Kidney capillary endothelial cell (primary cell): ENCODE measurements around the gene GRM8.

Experiments used
- DNase-seq: peaks from one replicate; pipeline ENCODE4 v3.0.0-alpha.2; 2018; ENCODE audit warnings: low spot score

Gene GRM8

DNA sequence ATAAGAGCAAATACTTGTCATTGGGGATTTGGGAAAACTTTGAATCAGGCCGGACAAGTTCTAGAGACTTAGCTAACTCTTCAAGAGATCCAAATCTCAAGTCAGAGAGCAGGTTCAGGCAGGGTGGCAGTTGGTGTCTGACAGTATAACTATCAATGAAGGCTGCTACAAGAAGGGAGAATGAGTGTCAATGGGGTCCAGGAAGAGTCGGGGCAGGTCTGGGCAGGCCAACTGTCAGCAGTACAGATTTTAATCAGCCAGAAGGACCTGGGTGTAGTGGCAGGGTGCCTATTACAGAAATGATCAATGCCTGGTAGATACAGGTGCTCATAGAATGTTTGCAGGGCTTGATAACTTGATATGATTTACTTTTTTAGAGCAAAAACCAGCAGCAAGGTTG, 751.1 kb downstream of the GRM8 start:
- no peak for DNase-seq

DNA sequence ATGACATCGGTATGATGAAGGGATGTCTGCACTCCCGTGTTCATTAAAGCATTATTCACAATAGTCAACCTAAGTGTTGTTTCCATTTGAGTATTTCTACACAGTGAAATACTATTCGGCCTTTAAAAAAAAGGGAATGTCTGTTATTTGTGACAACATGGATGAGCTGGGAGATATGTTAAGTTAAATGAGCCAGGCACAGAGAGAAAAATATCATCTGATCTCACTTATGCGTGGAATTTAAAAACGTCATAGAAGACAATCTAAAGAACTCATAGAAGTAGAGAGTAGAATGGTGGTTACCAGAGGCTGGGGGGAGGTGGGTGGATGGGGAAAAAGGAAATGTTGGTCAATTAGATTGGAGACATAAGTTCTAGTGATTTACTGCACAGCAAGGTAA, 753.3 kb downstream of the GRM8 start:
- DNase-seq = no peak

DNA sequence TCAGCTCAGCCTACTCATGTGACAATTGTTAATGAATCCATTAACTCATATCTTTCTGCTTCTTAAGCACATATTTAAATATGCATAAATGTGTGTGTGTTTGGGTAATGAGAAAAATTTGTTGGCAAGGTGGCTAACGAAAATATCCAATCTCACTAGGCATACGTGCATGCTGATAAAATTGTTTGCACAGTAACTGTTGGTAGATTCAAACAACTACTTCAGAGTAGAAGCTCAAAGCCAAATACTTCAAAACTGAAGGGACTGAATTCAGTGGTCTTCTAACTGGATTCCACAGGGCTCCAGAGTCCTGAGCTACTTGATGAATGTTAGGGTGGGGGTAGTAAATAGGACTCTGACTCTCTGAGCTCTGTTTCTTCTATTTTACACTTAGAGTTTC, 757.0 kb downstream of the GRM8 start:
- no peak for DNase-seq

DNA sequence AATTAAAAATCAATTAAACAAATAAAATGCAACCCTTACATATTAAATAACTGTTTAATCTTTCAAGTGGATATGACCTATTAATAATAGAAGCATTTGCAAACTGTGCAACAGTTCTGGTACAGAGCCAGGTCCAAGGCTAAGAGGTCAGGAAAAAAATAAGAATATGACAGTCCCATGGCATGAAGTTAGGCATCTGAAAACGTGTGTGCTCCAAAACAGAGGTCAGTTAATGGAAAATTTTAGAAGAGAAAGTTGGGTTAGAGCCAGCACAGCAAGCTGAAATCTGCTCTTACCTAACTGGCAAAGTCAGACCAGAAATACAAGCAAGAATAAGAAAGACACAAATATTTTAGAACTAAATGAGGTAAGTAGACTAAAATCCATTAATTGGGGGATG, 757.7 kb downstream of the GRM8 start:
- DNase-seq = no peak

DNA sequence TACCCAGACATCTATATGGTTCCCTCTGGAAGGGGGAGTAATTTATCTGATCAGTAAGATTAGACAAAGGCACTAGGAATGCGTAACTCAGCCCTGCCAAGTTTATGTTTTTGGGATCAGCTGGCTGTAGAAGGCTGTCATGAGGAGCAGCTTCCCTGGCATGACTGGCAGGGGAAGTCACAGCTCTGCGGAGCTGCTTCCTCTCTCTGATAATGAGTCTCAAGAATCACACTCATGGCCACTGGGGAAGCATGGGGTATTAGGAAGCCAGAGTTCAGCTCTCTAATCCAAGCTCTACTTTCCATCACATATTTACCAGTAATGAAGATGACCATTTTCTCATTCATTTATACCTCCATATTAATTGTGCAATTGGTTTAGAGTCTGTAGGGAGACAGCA, 758.9 kb downstream of the GRM8 start:
- DNase-seq = no peak

DNA sequence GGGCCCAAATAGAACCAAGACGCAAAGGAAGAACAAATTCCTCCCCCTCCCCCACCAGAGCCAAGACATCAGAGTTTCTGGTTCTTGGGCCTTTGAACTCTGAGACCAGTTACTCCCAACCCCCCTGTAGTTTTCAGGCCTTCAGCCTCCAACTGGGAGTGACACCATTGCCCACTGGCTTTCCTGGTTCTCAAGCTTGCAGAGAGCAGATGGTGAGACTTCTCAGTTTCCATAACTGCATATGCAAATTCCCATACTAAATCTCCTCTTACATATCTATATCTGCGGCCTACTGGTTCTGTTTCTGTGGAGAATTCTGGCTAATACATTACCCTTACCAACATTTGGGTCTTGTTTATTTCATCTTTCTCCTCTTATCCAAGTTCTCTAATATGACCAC, 762.9 kb downstream of the GRM8 start:
- no peak for DNase-seq

DNA sequence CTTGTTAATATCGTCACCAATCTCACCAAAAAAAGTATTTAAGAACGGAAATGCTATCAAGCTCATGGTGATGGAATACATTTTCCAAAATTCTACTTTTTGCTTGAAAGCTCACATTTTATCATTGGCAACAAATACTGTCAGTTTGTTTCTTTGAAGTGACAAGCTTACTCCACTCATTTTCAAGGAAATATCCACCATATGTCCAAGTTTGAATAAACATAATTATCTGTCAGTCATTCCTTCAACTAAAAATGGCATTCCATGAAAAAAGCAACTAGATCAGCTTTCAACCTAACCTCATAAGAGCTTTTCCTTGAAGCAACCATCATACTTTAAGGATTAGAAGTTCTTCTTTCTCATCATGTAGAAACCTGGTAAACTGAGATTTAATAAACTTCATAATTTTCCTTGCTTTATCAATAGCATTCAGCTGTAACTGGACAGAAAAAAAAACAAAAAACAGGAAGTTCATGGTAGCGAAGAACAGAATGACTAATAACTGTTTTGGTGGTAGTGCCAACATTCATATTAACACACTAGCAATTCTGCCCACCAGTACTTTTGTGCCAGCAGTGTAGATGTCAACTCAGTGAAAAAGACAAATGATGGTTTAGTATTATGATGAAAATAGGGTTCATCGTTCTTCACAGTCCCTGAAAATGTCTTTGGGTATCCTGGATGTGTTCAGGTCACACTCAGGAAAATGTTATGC, 764.9 kb downstream of the GRM8 start:
- DNase-seq = no peak

DNA sequence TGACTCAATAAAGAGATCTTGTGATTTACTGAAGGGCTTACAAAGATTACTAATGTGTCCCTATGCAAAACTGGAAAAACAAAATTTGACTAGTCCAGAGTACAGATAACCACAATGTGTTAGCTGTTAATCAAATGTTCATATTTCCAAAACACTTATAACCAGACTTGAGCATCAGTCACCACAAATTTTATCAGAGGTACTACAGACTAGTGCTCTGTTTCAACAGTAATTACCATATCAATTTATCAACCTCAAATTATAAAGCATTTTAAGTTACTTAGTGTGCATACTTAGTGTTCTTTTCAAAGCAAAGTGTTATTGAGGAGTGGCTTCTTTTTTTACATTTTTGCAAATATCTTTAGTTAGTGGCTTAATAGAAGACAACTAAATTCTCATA, 765.9 kb downstream of the GRM8 start:
- DNase-seq = no peak

DNA sequence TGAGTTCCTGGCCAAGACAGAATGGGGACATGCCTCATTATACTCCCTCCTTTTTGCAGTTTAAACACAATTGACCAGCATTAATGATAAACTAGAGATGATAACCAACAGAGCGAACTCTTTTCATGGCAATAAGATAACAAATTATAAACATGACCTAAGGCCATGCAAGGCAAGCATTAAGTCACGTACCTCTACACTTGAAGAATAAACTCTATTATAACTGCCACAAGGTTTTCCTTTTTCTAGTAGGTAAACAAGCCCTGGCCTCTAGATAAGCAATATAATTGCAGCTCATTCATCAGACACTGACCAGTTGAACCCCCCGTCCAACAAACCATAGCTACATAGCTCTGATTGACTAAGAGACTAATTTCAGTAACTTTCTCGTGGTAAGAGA, 767.0 kb downstream of the GRM8 start:
- DNase-seq = no peak

DNA sequence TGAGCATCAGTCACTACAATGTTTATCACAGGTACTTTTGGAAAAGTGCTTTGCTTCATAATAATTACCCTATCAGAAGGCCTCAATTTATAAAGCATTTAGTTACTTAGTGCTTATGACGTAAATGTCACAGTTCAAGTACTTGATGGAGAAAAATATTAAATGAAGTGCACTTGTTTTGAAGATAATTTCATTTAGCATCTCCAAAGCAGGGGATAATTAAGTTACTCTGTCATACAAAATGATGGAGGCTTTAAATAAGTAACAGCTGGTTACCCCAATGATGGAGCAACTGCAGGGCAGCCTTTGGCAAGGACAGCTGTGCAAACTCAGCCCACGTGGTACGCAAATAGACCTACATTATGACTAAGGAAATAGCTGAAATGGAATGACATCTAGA, 768.8 kb downstream of the GRM8 start:
- no peak for DNase-seq

DNA sequence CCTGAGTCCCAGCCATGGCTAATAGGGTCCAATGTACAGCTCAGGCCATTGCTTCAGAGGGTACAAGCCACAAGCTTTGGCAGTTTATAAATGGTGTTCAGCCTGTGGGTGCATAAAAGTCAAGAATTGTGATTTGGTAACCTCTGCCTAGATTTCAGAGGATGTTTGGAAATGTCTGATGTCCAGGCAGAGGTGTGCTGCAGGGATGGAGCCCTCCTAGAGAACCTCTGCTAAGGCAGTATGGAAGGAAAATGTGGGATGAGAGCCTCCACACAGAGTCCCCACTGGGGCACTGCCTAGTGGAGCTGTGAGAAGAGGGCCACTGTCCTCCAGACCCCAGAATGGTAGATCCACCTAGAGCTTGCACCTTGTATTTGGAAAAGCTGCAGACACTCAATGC, 779.9 kb downstream of the GRM8 start:
- DNase-seq = no peak

DNA sequence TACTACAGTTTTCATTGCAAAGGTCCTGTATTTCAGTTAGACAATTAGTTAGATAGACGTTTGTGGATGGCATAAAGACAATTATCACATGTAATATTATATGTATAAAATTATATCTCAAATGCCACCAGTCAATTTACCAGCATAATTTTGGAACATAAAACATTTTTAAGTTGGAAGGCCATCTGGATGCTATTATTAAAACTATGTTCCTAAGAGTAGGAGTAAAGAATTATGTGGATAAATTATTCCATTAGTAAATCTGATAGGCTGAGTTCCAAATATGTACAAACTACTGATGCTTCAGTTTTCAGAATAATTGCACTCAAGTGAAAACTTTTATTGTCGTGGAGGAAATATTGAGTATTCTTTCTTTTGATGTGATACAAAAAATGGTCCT, 790.3 kb downstream of the GRM8 start:
- no peak for DNase-seq

DNA sequence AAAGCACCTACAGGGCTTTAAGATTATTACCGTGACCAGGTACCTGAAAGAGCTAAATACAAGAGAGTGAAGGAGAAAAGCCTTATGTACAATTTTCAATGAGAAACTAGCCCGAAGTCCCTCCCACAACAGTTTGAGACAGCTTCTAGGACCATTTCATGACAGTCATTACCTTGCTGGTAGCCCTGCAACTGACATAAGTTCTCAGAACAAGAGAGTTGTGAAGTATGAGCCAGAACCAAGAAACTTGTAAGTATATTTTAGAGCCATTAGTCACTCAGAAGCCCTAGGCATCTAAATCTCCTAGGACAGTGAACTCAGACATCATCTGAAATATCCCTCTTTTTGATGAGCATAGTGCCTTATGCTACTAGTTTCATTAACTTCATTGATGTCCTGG, 792.1 kb downstream of the GRM8 start:
- no peak for DNase-seq

DNA sequence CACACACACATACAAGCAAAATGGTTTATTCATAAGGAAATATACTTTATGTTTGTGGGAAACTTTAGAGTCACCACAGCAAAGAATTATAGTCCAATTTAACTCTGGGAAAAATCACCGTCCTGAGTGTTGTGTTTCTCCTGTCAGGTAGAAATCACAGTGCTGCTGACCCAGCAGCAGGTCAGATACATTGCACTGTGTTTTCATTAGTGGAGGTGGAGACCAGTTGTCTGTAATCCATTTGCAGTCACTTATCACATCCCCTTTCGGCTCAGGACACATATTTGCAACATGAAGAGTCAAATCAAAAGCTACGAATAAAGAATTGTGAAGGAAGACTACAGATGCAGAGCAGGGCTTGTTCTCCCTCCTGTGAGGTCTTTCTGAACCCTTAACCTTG, 799.6 kb downstream of the GRM8 start:
- no peak for DNase-seq

DNA sequence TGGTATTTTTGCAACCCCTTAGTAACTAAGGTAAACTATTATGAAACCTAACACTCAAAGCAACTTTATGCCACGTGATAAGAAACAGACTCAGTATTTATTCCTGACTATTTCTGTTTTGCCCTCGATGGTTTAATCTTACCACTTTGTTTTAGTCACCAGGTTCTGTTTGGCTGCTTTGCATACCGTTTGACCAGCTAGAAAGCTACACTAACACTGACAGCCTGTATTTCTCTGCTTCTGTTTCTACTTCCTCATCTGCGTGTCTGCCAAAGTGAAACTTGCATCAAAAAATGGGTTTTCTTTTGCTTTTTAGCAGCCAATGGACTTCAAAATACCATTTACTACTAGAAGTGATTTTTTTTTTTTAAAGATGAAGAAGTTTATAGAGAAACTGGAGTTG, 802.5 kb downstream of the GRM8 start:
- DNase-seq = no peak

DNA sequence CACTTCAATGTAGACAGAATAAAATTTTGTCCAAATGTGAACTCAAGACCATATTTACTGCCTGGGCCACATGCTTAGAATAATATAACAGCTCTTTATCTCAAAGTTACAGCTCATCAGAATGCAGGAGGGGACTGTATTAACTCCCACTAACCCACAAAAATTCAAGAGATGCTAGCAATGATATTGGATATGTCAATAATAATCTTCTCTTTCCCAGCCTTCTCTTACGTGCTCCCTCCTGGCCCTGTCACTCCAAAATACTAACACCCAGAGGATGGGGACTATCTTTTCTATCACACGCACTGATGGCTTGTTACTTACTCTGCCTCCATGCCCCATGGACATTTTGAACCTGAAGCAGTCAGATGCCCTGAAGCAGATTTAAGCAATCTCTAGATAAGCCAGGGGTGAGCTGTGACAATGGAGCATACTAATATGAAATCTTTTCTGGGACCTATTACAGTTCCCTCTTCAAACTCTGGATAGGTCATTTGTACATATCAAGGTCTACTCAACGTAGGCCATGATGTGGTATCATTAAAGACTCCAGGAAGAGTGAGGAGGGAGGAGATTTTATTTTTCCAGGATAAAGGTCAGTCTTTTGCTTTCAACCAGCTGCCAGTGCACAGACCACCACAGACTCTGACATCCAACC, 803.0 kb downstream of the GRM8 start:
- DNase-seq = no peak

DNA sequence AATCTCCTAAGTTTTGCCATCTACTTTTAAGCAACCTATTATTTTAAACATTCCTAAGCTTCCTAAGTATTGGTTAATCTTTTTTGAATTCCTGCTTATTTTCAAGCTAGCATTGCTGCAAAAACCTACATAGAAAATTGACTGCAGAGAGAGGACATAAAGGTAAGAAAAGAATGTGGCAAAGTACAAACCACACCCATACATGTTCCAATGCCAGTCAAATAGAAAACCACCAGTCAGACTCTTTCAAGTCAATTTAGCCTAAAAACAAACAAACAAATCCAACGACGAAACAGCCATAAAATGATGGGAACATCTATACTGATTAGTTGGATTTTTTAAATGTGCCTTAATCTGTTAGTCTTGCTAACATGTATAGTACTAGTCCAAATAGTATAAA, 804.8 kb downstream of the GRM8 start:
- no peak for DNase-seq

DNA sequence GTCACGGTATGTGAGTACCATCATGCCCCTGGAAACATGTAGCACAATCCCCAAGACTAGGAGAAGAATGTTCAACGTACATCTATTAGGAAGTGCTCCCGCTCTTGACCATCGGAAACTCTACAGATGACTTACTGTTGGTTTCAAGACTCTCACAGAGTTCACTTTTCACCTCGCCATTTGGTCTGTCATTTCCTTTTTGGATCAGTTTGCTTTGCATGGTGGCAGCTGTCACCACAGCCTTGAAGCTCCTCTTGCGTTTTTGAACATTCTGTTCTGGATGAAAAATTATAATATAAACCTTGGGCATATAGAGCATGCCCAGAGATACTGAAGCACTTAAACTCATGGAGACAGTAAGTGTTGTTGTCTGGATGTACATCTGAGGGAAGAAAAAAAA, 806.8 kb downstream of the GRM8 start:
- no peak for DNase-seq

DNA sequence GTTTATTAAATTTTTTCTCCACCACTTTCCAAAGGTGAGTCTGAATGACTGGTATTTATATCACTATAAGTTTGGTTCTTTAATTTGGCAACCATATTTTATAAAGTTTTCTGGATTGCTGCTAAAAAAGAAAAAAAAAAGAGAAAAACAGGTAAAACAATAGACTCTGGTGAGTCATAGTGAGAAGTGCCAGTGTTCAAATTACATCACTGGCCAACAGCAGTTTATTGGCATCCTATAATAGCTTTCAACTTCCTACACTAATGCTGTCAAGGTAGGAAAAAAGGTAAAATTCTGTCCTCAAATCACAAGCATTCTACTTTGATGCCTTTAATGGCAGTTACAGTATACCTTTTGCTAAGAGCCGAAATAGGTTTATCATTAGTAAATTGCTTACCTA, 808.8 kb downstream of the GRM8 start:
- DNase-seq = peak; percentile 14

DNA sequence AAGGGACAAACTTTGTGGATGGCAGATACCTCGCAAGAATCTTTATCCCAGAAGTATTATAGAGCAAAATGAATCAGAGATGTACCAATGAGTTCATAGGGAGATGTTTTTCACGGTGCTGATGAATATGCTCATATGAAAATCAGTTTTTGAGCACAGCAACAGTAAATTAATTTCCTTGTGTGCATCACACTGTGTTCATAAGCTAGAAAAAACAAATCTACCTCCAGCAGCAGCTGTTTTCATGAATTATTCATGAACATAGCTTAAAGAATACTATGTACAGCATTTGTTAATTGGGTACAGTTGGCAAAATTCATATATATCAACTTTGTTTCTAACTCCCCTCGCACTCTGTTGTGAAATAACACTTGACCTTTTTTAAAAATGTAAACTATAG, 809.8 kb downstream of the GRM8 start:
- DNase-seq = no peak

DNA sequence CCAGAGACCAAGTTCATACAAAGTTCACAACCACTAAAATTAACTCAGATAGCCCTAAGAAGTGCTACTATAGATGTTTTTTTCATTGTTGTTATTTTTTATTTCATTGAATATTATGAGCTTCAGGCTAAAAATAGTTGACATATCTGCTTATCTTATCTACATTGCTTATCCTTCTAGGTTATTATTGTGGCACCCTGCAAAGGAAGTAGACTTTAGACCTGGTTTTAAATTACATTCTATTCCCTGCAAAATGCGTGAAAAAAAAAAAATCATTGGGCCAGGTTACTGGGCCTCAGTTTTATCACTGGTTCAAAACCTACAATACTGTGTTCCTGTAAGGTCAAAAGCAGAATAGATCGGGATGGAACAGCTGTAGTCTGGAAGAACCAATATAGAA, 811.0 kb downstream of the GRM8 start:
- DNase-seq = no peak

DNA sequence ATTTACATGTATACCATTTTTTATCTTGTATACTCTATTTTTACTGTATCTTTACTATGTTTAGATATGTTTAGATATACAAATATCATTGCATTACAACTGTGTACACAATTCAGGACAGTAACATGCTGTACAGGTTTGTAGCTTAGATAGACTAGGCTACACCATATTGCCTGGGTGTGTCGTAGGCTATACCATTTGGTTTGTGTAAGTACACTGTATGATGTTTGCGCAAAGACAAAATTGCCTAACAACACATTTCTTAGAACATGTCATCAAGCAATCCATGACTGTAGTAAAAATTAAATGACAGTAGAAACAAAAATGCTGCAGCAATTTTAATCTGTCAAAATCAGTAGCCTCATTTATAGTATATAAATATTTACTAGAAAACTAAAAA, 812.2 kb downstream of the GRM8 start:
- no peak for DNase-seq

DNA sequence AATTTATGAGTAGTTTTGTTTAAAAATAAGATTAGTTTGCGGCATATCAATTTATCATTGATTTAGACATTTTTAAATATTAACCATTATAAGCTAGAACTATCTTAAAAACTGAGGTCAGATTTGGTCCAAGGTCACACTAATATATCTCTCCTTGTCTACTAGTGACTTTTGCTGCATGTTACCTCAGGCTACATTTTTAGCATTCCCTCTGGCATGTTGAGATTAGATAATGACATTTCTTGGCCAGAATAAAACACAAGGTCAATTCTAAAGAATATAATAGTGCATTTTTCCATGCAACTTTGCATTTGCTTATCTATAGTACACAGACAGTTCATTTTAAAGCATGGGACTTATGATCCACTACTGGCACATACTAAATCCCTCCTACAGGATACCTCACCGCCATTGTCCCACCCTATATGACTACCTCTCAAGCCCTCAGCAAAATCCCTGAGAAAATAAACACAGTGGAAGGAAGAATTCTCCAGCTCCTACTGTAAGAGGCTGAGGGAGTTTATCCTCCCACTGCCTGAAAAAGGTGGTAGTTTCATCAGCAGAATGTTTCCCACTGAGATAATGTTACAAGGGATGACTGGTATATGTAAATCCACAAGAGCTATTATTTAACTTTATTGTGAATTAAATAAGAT, 816.4 kb downstream of the GRM8 start:
- no peak for DNase-seq

DNA sequence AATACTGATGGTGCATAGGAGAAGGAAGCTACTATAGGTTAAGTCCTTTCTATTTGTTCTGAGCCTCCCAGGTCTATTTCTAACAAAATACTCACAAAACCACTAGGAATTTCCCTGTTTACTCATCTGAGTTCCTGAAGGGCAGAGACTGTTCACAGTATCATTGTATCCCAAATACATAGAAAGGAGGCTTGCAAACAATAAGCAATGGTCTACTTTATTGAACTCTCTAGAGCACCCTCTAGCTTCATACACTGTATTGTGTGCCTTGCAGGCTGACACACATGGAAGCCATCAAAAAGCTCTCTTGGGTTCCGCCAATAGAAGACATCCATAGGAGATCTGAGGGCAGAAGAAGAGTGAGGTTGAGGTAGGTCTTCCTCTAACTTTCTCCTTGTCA, 826.1 kb downstream of the GRM8 start:
- no peak for DNase-seq
